ENCODE results near the gene NMNAT3.

The NMNAT3 gene

DNA sequence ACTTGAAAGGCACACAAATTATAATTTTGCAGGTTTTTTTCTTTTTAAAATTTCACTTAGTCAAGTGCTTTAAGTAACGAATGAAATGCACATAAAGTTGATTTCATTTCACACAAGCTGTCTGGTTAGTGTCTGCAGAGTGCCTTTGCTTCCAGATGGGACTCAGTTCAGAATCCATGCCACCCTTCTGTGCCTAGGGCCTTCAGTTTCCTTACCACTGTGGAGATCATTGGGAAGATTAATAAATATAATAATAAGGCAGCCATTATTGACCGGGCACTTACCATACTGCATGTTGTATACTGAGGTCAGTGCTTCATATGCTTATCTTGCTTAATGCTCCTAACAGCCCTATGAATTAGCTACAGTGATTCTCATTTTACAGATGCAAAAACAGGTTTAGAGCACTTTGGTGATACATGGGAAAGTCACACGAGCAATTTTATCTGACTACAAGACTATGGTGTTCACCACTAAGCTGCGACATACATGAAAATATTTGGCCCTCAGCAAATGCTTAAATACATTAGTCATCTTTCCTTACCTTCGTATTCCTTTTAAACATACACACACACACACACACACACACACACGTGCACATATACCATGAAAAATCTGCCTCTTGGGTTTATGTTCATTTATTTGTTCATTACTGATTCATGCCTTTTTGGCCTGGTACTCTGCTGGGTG lies 3.1 kb downstream of the NMNAT3 start:
- DNase-seq = no peak

DNA sequence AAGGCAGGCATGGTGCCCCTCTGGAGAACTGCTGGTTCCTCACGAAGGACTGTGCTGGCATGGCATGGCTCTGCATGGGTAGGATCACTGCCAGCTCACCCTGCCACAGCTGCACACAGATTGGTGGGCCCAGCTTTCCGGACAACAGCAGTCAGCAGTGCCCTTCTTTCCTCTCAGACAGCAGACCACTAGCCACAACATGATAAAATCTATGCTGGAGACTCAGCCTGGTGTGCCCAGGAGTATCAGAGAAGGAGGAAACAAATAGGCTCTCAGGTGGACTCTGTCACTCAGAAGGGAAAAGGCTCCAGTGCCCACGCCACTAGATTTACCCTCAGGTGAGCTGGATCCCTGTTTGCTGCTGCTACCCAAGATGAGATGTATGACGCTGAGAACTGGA lies 4.9 kb downstream of the NMNAT3 start:
- DNase-seq = no peak

DNA sequence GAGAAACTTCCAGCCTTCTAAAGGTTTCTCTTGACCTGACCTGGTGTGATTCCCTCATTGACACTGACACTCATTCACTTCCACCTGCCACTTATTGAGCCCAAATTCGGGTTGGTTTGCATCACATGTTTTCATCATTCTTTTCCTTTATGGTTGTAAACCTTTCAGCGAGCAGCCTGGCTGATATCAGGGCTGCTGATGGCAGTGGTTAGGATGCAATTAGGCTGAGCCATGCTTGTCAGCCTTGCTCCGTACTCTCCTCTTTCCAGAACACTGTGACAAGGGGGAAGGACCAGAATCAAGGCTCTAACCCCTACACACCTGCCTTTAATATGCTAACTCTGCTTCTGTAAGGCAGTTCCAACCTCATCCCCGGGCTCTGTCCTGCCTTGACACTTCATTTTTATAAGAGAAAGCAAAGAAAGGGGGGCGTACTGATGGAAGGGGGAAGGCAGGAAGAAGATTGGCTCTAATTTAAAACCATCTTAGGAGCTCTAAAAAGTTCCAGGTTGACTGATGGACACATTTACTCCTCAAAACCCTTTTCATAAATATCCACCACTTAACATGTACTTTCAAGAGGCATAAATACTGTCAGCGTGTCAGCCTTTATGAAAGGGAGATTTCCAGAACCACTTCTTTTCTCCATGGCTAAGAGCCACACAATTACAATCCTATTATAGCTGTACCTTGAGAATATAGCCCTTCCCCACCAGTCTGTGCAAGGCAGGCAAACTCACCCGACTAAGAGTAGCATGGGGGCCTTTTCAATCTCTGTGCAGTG lies 5.7 kb downstream of the NMNAT3 start:
- DNase-seq = no peak

DNA sequence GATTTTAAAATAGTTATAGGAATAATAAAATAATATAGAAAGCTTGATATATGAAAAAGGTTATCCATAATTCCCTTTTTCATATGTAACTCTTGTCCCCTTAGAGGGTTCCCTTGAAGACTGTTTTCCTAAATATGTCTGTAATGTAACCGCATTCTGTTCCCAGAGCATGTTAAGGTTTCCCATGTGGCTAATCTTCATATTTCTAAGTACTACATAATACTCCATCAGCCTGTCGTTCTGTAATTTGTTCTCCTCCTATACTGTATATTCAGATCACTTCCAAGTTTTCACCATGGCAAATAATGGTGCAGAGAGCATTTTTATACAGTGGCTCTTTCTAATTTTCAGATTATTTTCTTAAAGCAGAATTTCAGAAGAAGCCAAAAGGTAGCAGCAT lies 6.7 kb downstream of the NMNAT3 start:
- no peak for DNase-seq

DNA sequence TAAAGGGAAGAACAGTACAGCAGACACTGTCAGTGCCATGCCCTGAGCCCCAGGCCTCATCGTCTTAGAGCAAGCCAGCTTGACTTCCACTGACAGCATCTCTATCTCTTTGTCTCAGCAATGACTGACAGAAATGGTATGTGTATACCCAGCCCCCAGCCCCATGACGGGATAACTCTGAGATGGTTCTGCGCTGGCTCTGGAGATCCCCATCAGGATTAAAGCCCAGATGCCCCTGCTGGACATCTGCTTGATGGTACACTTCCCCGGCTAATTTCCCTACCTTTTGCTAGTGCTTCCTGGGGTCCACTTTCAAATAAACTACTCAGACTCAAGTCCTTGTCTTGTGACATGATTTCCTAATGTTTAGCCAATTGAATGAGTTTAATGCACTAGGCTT lies 7.6 kb downstream of the NMNAT3 start:
- DNase-seq = no peak

DNA sequence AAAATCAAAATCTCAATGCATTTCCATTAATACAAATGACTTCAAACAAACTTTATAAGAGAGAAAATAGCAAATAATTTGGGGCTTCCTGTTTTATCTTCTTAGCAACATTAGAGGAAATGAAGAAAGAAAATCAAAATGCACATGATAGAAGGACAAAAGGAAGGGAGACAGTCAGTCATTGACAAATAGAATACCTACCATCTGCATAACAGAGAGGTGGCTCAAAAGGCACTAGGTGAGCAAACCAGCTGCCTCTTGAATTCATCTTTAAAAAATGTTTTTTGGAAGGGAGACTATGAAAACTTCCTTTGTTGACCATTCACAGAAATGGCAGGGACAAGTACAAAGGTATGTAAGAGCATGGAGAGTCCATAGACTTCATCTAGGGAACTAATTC lies 9.4 kb downstream of the NMNAT3 start:
- DNase-seq = no peak

DNA sequence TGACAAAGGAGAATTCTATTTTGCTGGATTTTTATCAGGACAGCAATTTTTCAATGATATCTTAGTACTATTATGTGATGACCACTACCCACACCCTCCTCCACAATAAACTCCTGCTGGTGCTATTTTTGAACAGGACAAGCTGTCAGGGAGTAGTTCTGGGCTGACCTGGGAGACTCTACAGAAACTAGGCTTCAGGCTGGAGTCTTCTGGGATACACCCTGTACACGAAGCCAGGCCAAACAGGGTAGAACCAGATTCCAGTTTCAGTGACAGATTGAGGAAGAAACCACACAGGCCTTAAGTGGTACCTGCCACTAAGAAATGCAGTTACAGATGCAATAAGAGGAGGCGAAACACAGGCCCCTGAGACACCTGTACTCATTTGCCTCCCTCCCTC lies 12.8 kb downstream of the NMNAT3 start:
- no peak for DNase-seq

DNA sequence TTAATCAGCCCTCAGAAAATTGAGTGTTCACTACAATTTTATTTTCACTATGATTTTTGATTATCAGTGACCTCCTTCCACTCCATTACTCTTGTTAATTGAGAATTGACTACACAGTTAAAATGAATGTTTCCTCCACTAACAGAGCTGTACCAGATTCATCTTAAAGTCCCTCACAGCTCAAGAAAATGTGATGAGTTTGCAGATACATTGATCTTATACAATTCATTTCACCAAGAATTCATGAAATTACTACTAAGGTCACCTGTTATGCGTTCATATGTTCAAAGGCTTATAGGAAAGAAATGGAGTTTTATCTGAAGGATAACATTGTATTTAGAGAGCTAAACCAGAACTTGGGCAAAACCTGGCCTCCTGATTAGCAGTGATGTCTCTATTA lies 17.5 kb downstream of the NMNAT3 start:
- no peak for DNase-seq

DNA sequence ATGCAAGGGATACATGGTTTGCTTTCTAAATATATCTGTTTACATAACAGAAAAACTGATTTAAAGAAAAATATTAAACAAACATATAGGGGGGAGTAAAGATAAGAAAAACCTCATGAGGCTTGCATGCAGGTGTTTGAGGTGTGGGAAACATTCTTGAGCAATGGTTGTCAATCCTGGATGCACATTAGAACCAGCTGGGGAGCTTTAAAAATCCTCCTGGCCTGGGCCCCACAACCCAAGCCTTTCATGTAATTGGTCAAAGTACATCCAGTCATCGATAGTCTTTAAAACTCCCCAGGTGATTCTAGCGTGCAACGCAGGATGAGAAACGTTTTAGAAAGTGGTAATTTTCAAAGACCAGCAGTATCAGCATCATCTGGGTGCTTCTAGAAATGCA lies 18.3 kb downstream of the NMNAT3 start:
- DNase-seq = no peak

DNA sequence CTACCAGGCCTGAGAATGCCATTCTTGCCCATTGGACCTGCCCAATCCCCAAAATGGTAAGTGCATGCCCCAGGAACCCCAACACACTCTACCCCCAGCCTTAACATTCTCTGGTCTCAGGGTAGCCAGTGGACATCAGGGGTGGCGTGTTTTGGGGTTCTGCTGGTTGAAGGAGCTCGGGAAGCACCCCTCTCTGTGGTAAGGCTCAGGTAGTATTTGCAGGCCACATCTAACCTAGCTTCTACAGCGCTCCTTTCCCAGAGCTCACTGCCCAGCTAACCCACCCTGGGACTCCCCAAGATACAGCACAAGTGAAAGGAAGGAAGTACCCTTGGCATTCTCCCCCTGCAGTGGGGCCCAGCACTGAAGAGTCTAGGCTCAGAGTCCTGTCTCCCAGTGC lies 19.8 kb downstream of the NMNAT3 start:
- no peak for DNase-seq

DNA sequence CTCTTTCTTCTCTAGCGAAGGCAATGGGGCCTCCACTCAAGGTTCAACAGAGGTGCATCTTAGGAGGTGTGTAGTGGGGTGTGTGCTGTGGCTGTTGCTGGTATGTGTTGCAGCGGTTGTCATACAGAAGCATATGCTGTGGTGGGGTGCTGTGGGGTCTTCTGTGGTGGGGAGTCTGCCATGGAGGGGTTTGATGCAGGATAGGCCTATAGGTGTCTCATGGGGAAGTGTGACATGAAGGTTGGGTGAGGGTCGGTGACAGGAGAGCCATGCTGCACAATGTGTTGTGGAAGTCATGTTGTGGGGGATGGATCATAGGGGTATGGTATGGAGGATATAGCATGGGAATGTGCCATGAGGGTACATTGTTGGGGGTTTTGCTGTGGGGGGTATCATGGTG lies 20.3 kb downstream of the NMNAT3 start:
- DNase-seq = no peak

DNA sequence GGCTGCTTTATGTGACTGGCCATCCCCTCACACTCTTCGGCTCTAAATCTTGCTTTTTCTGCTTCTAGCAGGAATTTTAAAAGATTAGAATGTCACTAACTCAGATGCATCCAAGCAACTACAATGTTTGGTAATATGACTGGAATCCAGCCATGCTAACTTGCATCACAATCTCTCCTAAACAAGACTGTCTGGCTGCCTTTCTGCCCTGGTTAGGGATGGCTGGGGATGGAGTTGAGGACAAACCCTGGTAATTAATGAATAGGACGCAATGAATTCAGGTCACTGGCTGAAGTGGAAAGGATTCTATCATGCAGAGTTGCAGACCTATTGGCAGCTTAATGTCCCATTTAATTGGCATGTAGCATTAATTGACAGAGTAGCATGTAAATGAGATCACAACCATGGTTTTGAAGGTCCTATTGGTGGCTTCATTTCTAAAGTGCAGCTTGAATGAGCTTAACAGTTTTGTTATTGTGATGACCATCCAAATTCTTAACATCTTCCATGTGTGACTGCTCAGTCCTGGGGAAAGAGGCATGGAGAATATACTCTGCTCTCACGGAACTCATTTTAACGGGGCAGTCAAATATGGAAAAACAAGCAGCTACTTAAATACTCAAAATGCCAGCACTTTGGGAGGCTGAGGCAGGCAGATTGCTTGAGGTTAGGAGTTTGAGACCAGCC lies 21.7 kb downstream of the NMNAT3 start:
- DNase-seq = no peak

DNA sequence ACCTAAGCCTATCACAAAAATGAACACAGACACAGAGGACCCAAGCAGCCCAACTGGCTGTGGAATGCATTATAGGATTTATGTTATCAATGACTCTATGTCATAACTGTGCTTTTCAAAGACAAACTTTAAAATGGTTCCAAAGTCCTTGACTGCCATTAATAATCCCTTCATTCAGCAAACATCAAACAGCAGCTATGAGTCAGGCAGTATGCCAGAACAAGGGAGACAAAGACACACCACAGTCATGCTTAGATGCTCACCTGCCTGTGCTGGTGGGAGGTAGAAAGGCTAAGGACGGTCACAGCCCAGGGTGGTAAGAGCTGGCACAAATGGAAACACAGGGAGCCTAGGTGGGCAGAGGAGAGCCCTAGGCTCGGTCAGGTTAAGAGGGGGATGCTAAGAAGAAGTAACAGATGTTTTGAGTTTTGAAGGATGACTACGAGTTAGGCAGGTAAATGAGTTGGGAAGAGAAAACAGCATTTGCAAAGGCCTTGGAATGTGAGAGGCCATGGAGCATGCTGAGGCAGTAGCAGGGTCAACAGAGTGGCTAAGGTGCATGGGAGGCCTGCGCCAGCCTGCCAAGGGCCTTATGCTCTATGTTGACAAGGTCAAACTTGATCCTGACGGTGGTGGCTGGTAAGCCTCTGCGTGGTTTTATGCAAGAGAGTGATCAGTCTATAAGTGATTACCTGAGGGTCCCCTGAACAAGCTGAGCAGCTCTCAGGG lies 23.0 kb downstream of the NMNAT3 start:
- no peak for DNase-seq

DNA sequence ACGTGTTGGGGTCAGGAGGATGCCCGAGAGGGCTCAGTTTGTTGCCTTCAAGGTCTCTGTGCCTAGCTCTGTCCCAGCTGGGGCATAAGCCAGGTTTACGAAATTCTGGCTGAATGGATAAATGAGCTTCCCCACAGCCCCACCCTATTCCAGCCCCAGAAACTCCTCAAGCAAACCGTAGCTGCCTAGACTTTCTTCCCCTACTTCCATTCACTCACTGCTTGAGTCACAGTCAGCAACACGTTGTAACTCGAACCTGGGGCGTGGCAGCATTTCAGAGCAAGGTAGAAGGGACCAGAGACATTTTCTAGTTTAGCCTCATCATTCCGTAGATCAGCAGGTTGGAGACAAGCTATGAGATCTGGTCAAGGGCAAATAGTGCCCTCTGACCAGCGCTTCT lies 24.2 kb downstream of the NMNAT3 start:
- no peak for DNase-seq

DNA sequence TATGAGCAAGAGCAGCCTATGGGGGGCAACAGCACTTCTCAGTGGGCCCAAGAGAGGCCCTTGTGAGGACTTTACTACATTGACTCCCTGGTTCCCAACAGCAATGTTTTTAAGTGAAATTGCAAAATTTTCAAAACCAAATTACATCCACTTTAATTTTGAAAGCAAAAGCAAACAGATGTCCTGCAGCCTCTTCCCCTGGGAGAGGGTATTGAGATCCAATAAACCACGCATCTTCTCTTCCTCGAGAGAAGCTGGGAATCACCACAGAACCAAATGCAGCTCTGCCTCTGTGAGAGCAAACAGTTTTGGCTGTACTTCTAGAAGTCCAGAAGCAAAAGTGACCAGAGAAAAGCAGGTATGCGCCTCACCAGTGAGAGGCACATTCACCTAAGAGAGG lies 25.2 kb downstream of the NMNAT3 start:
- no peak for DNase-seq

DNA sequence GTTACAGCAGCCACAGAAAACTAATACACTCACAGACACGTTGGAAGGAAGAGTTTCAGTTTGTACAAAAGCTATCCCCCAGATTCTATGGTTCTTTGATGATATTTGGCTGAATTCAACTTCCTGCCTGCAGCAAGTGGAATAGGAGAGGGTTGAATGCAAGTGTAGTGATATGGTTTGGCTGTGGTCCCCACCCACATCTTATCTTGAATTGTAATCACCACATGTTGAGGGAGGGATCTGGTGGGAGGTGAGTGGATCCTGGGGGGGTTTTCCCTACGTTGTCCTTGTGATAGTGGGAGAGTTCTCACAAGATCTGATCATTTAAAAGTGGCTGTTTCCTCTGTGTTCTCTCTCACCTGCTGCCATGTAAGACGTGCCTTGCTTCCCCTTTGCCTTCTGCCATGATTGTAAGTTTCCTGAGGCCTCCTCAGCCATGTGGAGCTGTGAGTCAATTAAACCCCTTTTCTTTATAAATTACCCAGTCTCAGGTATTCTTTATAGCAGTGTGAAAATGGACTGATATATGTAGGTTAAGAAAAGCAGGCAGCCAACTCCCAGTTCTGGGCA lies 29.8 kb downstream of the NMNAT3 start:
- DNase-seq = no peak

DNA sequence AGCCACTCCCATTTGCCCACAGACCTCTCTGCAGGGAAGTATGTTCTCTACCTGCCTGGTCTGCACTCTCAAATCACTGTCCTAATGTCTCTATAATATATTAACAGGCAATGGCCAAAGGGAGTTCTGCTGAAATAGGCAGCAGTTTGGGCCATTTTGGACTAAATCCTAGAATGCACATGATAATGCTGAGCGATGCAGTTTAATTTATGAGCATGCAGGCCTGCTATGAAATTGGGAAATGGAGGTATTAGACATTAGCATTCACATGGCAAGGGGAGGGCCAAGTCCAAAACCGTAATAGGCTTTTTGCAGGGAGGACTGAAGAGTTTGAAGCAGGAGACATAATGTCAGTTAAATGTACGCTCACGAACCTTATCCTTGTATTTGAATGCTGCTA lies 31.3 kb downstream of the NMNAT3 start:
- DNase-seq = no peak

DNA sequence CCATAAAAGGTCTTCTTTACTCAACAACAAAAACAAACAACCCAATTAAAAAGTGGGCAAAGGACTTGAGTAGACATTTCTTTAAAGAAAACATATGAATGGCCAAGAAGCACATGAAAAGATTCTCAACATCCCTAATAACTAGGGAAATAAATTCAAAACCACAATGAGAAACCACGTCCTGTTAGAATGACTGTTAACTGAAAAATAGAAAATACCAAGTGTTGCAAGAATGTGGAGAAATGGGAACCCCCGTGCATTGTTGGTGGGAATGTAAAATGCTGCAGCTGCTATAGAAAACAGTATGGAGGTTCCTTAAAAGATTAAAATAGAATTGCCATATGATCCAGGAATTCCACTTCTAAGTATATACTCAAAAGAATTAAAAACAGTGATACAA lies 34.8 kb downstream of the NMNAT3 start:
- DNase-seq = no peak

DNA sequence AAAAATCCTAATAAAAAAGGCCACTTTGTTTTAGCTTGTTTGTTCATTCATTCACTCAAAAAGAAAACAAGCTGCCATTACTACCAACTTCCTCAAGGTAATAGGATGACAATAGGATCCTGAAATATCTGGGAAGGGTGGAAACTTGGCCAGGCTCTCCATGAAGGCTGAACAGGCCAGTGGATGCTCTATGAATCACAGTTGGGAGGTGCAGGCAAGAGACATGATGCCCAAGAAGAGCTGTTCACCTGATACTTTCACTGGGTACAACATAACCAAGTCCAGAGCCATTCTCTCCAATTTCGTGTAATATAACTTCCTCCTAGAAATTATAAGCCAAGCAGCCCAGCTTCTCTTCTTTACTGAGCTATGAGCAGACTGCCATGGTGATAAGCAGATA lies 37.3 kb downstream of the NMNAT3 start:
- no peak for DNase-seq

DNA sequence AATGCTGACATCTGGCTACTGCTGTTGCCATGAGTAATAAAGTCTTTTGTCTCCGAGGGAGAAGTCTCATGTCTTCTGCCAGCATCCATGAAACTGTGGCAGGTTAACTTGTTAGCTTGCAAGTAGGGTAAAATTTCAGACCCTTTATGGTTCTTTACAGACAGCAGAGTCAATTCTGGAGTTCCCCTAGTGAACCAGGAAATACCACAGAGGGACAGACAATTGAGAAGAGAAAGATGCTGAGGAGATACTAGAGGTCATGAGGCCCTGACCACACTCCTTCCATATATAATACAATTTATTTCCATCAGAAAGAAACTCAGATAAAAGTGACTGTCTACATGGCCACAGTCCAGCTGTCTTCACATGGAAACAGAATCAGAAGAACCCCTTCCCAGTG lies 38.1 kb downstream of the NMNAT3 start:
- DNase-seq = no peak

DNA sequence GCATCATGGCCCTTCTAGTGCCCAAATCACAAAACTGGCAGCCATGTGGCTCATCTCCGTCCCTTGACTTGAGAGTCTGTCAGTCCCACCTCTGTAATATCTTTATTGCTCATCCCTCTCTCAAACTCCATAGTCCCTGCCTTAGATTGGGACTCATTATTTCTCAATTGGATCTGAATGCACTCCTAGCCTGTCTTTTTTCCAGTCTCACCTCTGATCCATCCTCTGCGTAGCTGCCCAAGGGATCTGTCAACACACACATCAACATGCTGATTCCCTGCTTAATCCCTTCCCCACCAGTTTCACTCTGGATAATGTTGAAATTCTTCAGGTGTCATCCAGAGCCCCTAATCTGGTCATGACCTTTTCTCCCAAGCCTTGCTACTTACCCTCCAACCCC lies 39.3 kb downstream of the NMNAT3 start:
- no peak for DNase-seq

DNA sequence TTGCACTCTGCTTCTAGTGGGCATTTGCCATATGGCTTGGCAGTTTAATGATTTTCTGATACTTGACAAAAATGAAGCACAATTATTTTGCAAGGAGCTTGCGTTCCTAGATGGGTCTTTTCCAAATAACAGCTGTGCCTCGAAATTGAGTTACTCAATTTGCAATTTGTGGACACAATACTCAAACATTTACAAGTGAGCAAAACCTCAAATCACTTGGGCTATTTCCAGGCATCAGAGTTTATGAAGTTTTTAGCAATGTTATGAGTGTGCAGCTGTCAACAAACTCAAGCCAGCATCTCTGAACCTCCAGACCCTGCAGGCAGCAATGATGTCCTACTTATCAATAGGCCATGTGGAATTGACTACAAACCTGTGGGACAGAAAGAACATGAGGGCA lies 41.3 kb downstream of the NMNAT3 start:
- DNase-seq = no peak

DNA sequence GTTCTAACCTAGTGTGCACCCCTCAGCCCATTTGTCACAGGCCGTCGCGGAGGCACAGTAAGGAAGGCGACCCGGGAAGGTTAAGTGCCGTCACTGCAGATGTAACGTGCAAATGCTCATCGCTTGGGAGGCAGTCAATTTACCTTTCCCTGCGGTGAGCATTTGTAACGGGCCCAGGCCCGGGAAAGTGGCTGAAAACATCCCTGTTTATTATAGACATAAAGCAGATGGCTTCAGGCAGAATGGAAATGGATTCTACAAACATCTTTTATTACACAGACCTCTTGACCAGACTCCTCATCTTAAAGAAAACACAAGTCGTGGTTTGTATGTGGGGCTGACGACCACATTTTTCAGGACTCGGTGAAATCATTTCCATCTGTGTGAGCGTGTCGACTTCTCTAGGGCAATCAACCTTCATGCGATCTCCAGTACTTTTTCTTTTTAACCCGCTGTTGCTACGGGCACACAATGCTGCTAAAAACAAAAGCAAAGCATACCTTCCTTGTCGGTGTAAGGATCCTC lies 43.6 kb downstream of the NMNAT3 start:
- no peak for DNase-seq

Measured in activated CD8-positive, alpha-beta memory T cell treated with anti-CD3 and anti-CD28 coated beads, Interleukin-2, amount 50 U/mL, for 4 hours (primary cell).